GM10847 (cell line): ENCODE data around the gene MEGF6.

Experiments
- POLR2A ChIP-seq: IDR thresholded peaks from 2 replicates; pipeline ENCODE4 v1.6.1; 2011; ENCODE audit not compliant: insufficient read length; ENCODE audit errors: extremely low read depth

MEGF6 gene

DNA sequence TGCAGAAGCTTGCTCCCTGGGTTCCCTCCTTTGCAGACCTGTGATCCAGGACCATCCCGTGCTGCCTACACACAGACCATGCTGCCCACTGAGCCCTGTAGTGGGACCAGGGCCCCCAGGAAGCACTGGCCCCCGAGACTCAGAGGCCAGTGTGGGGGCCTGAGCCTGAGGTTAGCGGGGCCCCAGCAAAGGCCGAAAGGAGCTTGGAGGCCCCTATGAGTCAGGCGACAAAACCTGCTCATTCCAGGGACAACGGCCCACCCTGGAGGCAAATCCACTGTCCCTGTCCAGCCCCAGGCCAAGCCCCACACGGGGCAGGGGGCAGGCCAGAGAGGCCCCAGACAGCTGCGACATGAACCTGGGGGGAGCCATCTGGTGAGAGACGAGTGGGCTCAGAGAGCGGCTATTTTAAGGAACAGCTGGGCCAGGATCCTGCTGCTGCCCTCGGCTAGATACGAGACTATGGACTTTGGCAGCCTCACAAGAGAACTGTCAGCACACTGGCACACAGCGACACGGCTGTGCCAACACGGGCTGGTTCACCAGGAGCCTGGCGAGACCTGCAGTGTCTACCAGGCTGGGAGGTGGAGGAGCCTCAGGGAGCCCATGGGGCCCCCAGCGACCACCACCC lies 82.1 kb downstream of the MEGF6 start:
- TF ChIP-seq POLR2A: no peak

DNA sequence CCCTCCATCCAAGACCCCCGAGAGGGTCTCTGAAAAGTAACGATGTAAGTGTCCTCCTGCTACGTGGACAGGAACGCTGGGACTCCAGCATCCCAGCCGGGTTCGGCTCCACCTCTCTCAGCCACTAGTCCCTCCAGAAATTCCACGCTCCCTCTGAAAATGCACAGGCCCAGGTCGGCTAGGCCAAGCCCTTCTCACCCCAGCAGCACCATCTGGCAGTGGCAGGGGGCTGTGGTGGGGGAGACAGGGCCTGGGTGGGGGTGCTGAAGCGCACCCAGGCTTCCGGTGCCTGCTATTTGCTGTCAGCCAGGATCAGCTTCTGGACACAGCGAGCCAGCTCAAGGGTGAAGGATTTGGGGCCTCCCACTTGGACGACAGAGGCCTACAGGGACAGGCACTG lies 83.5 kb downstream of the MEGF6 start:
- no peak for TF ChIP-seq POLR2A

DNA sequence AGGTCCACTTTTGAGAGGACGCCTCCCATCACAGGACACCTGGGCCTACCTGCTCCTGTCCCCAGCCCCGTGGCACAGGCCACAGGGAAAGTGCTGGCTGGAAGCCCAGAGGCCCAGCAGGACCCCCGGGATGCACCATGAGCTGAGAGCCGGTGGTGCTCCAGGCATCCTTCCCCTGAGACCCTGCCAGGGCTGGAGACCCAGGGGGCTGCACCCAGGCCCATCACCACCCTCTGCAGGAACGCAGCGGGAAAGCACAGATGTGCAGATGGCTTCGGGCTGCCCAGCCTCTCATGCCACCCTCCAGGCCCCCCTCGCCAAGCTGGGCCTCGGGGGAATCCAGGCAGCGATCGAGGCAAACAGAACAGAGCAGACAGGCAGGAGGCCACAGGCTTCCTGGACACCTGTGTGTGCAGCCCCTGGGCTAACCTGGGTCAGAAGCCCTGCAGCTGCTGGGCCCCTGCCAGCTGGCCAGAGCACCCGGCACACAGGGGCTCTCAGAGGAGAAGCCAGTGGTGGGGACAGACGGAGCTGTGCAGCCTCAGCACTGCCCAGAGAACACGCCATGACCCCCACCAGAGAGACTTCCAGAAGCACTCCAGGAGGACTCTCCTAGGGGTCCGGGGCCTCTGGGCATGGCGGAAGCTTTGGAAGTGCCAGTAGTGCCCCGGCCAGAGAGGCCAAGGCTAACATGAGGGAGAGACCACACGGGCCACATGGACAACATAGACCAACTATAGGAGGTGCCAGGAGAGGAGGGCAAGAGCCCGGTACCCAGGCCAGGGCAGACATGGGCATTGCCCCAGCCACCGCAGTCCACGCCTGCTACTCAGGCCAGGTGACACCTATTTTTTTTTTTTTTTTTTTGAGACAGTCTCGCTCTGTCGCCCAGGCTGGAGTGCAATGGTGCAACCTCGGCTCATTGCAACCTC lies 85.5 kb downstream of the MEGF6 start:
- TF ChIP-seq POLR2A: no peak

DNA sequence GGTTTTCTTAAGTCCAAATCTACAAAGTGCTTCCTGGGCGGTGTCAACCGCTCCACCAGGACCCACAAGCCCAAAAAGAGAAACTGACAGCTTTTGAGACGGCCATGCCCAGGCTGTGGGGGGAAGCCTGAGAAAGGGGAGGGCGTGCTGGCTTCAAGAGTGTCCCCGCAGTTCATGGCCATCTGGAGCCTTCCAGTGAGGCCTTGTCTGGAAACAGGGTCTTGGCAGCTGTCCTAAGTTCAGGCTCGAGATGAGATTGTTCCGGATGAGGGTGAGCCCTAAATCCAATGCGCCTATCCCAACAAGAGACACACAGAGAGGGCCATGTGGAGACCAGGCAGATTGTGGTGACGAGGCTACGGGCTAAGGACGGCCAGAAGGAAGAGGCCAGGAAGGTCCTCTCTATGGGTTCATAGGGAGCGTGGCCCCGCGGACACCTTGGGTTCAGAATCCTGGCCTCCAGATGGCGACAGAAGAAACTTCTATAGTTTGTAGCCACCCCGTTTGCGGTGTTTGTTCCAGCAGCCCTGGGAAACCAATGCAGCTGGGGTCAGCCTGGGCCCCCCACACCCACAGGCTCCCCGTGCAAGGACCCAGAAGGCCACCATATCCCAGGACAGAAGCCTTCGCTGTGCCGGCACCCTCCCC lies 86.6 kb downstream of the MEGF6 start:
- TF ChIP-seq POLR2A: no peak

DNA sequence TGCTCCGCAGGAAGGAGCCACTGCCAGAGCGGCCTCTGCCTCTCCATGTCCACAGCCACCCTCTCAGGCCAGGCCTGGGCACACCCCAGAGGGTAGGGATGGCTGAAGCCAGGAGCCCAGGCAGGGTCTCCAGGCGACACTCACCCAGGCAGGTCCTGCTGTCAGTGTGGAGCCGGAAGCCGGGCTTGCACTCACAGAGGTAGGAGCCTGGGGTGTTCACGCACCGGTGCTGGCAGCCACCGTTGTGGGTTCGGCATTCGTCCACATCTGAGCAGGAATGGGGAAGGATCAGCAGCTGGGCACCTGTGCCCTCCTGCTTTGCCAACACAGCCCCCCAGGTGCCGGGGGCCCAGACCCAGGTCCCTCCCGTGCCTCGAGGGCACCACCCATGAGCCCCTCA lies 87.3 kb downstream of the MEGF6 start:
- TF ChIP-seq POLR2A: no peak

DNA sequence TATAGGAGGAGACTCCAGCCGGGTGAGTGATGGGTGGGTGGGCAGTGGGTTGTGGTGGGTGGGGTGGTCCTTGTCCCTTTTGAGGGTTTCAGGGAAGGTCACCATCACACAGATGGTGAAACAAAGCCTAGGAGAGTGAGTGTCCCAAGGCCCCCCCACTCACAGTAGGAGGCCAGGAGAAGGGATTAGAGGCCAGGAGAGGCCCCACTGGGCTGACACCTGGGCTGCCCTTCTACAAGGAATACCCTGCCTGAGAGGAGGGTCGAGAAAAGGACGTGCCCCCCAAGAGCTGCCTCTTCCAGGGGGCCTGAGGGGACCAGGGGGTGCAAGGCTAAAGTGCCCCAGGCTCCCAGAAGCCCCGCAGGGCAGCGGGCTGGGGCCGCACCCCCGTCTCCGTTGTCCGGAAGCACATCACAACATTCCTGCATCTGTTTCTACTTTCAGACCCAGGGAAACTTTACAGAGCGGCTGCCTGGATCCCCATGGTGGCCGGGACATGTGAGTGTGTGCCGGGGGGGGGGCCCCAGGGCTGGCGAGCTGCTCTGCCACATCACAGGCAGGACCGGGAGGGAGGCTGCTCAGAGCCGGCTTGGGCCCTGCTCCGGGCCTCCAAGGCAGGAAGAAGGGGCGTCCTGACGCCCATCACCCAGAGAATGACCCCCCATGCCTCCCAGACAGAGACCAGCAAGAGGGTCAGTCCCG lies 88.6 kb downstream of the MEGF6 start:
- no peak for TF ChIP-seq POLR2A

DNA sequence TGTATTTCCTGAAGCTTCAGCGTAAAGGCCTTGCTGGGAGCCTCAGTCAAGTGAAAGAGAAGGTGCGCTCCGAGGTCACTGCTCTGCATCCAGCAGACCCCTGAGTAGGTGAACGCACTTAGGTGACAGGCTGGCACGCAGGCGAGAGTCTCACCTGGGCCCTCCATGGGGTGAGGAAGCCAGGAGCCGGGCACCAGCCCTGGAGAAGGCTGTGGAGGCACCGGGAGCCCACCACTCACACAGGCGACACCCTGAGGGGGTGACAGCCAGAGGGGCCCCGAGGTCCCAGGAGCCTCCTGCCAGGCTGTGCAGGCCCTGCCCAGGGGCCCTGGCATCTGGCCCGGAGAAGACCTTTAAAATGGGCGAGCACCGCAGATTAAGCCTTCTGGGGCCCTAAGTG lies 89.2 kb downstream of the MEGF6 start:
- TF ChIP-seq POLR2A: no peak

DNA sequence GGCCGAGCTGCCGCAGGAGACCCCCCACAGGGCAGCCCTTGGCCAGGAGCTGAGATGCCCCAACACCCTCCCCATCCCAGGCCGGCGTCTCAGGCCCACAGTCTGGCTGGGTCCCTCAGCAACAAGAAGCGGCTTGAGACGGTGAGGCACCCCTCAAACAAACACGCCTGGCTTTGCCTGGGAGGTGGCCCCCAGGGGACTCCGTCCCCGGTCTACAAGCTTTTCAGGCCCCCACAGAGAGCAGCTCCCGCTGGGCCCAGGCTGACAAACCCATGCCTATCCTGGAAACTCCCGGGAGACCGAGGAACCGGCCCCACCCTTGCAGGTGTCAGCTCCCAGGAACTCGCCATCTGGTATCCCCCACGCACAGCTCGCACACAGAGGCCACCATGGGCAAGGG lies 89.9 kb downstream of the MEGF6 start:
- TF ChIP-seq POLR2A: no peak

DNA sequence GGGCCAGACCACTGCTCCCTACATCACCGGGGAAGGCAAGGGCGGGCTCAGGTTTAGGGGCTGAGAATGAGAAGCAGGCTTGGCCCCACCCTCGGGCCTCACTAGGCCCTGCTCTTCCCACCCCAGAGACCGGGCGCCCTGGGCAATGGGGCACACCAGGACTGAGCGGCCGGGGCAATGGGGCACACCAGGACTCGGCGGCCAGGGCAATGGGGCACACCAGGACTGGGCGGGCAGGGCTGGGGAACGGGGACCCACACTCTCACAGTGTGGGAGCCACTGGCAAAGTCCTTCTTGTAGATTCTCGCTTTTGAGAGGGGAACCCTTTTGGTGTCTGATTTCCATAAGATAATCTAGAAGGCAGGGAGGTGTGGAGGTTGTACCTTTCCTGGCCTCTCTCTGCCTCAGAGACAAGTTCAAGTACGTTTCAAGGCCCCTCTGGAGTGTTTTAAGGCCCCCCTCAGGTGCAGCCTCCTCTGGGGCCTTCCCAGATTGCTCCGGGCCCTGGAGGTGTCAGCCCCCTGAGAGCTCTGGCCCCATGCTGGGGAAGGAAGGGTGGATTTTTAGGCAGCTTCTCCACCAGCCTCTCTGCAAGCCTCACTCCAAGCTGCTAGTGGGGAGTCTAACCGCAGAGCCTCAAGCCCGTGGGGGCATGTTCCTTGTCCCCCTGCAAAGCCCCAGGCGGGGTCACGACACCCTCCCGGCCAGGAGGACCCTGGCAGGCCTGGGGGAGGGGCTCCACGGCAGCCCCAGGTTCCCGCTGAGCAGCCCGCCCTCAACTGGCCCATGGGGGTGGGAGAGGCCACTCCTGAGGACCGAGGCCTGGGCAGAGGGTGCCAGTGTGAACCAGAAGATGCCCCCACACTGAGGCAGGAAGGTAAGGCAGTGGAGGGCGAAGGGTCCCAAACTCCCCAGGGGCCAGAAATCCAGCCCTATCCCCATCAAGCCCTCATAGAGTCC lies 90.6 kb downstream of the MEGF6 start:
- TF ChIP-seq POLR2A: no peak

DNA sequence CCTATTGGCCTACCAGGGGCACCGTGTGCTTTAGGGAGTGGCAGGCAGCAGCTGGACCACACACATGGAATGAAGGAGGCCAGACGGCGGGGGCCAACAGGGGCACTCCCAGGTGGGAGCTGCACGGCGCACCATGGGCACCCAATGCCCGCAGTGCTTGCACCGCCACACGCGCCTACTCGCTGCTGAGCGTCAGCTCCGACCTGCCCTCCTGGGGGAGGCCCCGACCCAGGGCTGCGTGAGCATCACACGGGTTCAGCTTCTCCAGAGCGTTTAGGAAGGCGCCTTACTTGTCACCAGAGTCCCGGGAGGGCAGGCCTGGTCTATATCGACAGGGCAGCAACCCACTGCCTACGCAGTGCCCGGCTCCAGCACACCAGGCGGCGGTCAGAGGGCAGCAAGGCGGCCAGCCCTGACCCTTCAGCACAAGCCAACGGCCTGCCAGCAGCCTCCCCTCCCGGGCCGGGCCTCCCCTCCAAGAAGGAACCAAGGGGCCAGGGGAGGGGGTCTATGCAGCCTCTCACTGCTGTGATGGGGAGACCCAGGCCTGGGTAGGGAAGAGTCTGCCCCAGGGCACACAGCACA lies 91.9 kb downstream of the MEGF6 start:
- TF ChIP-seq POLR2A: no peak

DNA sequence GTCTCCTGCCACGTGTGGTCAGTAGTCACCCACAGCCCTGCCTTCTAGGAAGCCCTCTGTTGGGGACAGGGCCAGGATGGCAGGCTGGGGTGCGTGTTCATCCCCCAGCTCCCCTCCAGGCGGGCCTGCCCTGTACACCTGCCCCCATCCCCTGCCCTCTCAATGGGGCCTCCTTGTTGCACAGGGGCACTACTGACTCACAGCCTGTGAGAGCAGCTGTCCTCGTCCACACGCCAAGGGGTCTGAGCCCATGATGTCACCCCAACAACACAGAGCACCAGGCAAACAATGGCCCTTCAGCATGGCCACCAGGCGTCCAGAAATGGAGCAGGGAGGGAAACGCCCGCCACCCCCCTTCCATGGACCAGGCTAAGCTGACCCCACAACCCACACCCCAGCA lies 92.6 kb downstream of the MEGF6 start:
- no peak for TF ChIP-seq POLR2A

DNA sequence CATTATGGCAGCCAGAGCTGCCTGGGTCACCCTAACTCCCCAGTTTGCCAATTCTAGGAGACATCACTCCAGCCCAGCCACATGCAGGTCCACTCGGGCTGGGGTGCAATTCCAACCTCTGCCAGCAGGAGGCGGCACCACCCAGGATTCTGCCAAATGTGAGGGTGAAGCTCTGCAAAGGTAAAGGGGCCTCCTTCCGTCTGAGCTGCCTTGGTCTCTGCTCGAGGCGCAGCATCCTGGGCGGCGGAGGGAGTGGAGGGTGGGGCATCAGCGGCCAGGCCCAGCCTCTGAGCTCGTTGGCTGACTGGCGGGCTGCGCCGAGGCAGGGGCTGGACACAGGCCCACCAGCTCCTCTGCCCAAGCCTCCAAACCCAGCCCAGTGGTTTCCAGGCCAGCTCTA lies 93.1 kb downstream of the MEGF6 start:
- no peak for TF ChIP-seq POLR2A

DNA sequence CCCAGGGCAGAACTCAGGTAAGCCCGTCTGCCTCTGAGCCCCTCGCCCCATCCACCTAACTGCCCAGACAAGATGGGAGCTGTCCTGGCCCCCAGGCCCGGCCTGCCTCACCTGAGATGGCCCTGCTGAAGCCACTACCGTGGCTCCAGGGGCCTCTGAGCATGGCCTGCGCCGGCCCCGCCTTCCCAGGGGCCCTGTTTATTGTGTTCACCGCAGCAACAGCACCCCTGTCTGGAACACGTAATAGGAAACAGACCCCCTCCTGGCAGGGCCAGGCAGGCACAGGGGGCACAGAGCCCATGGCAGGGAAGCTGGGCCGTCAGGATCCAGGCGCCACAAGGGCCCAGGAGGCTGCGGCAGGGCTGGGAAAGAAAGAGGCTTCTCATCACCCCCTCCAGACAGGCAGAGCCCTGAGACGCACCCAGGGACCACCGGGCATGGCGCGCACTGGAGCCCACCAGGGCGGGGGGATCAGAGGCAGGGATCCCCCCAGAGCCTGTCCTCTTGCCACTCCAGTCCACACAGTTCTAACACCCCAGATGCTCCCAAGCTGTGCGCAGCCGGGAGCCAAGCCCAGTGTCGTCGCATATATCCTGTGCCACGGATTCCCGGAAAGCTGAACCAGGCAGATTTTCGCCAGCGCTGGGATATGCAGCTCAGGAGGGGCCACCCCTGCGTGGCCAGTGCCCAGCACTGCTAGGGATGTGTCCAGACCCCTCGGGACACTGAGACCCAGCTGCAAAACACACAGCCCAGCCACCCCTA lies 94.2 kb downstream of the MEGF6 start:
- no peak for TF ChIP-seq POLR2A
